Heart right ventricle (tissue), 16 donors: ENCODE measurements around the gene ZYG11A. TPM values are rescaled to one million over a fixed set of nuclear protein-coding genes. Genes with fewer than 3 reads are reported as not detected.
"Not testable (repeated sequence)": the region's sequence is repeated elsewhere in the genome, so short reads cannot be mapped to it uniquely, and the experiment has no call there.

Source experiments
- ATAC-seq, 8 donors: fragments of 200-7000 bp; cut with Tn5 transposase; one replicate each; pipeline ENCODE4 v1.9.1; 2020; ENCODE audit warnings: mild to moderate bottlenecking in 8 of 8, moderate library complexity in 8 of 8, moderate number of reproducible peaks in 1 of 8
- DNase-seq, 2 donors: peaks; one replicate each; pipeline ENCODE4 v3.0.0-alpha.2; 2020
- H3K27ac ChIP-seq, 10 donors: fragments of 200-600 bp; sonication (generic) in 2 of 10; one replicate each; pipeline versions ENCODE4 v1.5.0 to v1.8.0; 2020 to 2022; ENCODE audit warnings: mild to moderate bottlenecking in 3 of 10
- H3K27me3 ChIP-seq, 7 donors: fragments of 200-600 bp; one replicate each; pipeline ENCODE4 v1.8.0; 2021 to 2022; ENCODE audit warnings: mild to moderate bottlenecking in 2 of 7
- H3K36me3 ChIP-seq, 9 donors: fragments of 200-600 bp; sonication (generic) in 1 of 9; one replicate each; pipeline versions ENCODE4 v1.5.0 to v1.8.0; 2020 to 2022; ENCODE audit warnings: mild to moderate bottlenecking in 2 of 9
- H3K4me1 ChIP-seq, 9 donors: fragments of 200-600 bp; sonication (generic) in 1 of 9; one replicate each; pipeline versions ENCODE4 v1.5.0 to v1.8.0; 2020 to 2022; ENCODE audit warnings: mild to moderate bottlenecking in 4 of 9
- H3K4me3 ChIP-seq, 10 donors: fragments of 200-600 bp; sonication (generic) in 2 of 10; one replicate each; pipeline versions ENCODE4 v1.5.0 to v1.8.0; 2020 to 2022; ENCODE audit warnings: mild to moderate bottlenecking in 7 of 10, moderate library complexity in 2 of 10
- H3K9me3 ChIP-seq, 11 donors: fragments of 200-600 bp in 10 of 11; sonication (generic) in 2 of 11; one replicate each; pipeline versions ENCODE4 v1.5.0 to v1.8.0; 2013 to 2022; ENCODE audit warnings: mild to moderate bottlenecking in 2 of 11, control low read depth in 1 of 11, moderate library complexity in 1 of 11
- WGBS, 2 donors: extraction: QIAGEN DNeasy Blood & Tissue Kit; methylation state at CpG; one replicate each; pipeline ENCODE4 v1.1.7; 2013; ENCODE audit warnings: inconsistent platforms in 1 of 2; 5-methylcytosine and 5-hydroxymethylcytosine counted together
- intact Hi-C, 10 donors: fragments of 100-400 bp; cut with DNase I; formaldehyde crosslinking; loops; one replicate each; pipeline versions ENCODE4 v1.11.1 to v1.14.2; 2022
- long read RNA-seq, 3 donors: library from polyadenylated mRNA; unstranded; transcript quantifications; one replicate each; pipeline ENCODE4 v2.0.0, GENCODE V29; 2020 to 2021
- polyA plus RNA-seq, 2 donors: library from polyadenylated mRNA; stranded (reverse); fragments of 200-250 nt; gene quantifications; one replicate each; pipeline ENCODE4 v1.2.3, GENCODE V29; 2013
- total RNA-seq, 10 donors: library from RNA; stranded (reverse); fragmentation: NEBNext Ultra II Directional in 3 of 10; extraction: Animal tissue kit (Norgen Biotek cat#: 25700) in 3 of 10; gene quantifications; one replicate each; pipeline versions ENCODE4 v1.2.1 to v1.2.4, GENCODE V29; 2021 to 2023
- TF ChIP-seq, protein P1 (sequence below), 9 donors: fragments of 200-600 bp; sonication (generic) in 2 of 9; IDR thresholded peaks; one replicate each; pipeline versions ENCODE4 v1.5.0 to v1.8.0; 2021 to 2022; ENCODE audit warnings: antibody characterized with exemption in 9 of 9, mild to moderate bottlenecking in 5 of 9, moderate library complexity in 1 of 9
- donor health status: Arrhythmogenic right ventricular cardiomyopathy.
- donor health status: ischemic (EF 13 %, LVEDD 7.1; RV severe dilation, severe dysfunction).
- donor health status: healthy with polysubstance abuse.
- donor health status: DM: no; HTN: yes; CAD: no.
- donor health status: DM: no; HTN: no; CAD: no.
- donor health status: ischemic (EF 25% LVEDD 6.9; RV normal size, moderate dysfunction).
- donor health status: ischemic (EF 25% LVEDD 5.7; RV mildly dilated, moderate dysfunction).
- donor health status: healthy.
- donor health status: DM: yes; HTN: yes; CAD: no.
- donor health status: Ischemic cardiomyopathy.
- donor health status: ischemic (EF 35%, LVEDD 5.7; RV mildly dilated, moderate dysfunction).
- donor health status: nonischemic (EF 11% LVEDD 7.7; RV severe dilation, severe dysfunction).
- donor health status: DM: yes; HTN: yes; CAD: no.
- donor health status: PGD.
- donor health status: ischemic (EF 29% LVEDD 5.4; RV normal size, mild dysfunction).
- donor health status: nonischemic (EF 23%, LVEDD 6.1; RV moderate dilation, normal function).

ZYG11A gene
- under 1 TPM in 1 of 10 donors, not detected in 9; 0.07 TPM for total RNA-seq
- not detected for polyA plus RNA-seq
- long read RNA-seq, donor 1: 0 reads
- long read RNA-seq, donor 2: 0 reads
- long read RNA-seq, donor 3: 0 reads

DNA sequence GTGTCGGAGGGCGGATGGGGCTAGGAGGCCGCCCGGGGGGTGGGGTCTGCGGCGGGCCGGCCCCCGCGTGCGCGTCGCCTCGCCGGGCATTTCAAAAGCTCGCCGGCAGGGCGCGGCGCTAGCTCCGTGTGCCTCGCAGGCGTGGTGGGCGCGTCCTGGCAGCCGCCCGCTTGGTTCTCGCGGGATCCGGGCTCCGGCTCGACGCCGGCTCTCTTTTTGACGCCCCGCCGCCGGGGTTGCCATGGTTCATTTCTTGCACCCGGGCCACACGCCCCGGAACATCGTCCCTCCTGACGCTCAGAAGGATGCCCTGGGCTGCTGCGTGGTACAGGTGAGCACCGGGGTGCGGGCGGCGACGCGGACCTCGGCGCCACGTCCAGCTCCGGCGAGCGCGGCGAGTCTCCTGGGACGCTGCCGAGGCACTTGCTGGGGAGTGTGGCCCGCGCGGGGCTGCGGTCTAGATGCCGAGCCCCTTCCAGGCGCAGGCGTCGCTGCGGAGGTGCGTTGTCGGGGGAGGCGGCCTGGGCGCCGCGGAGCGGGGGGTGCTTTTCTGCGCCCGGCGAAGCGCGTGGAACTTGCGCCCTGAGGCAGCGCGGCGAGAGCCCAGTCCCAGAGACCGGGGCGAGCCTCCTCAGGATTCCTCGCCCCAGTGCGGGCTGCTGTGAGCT, at the start of gene ZYG11A:
Gene ZYG11A (plus strand): TSS at position 118 of the 668 bp plus-strand sequence. CDS start 124 bp downstream, at position 242.
- intact Hi-C loops: no loop called here
- TF ChIP-seq, protein P1, sequence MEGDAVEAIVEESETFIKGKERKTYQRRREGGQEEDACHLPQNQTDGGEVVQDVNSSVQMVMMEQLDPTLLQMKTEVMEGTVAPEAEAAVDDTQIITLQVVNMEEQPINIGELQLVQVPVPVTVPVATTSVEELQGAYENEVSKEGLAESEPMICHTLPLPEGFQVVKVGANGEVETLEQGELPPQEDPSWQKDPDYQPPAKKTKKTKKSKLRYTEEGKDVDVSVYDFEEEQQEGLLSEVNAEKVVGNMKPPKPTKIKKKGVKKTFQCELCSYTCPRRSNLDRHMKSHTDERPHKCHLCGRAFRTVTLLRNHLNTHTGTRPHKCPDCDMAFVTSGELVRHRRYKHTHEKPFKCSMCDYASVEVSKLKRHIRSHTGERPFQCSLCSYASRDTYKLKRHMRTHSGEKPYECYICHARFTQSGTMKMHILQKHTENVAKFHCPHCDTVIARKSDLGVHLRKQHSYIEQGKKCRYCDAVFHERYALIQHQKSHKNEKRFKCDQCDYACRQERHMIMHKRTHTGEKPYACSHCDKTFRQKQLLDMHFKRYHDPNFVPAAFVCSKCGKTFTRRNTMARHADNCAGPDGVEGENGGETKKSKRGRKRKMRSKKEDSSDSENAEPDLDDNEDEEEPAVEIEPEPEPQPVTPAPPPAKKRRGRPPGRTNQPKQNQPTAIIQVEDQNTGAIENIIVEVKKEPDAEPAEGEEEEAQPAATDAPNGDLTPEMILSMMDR (IDR thresholded peaks at IDR 0.05): peak in 7 of 9 donors; percentile 11 to 47 (median 40)
- Histone ChIP-seq H3K4me3 (peak within 1 kb of the TSS; percentile 19 to 56 (median 46)), H3K27ac (no peak within 1 kb of the TSS), H3K9me3 (no peaks in the 10 kb centered on the region), H3K36me3 (no peaks in the 10 kb centered on the region), H3K27me3 (peaks cover 0 to 58% (median 43%) of the 10 kb centered on the region in 7 donors), H3K4me1 (peaks cover 0 to 14% (median 10%) of the 10 kb centered on the region in 9 donors)
- WGBS, 2 donors: 1 to 2% methylated on average over 60 to 88 of the region's 88 CpGs
- ATAC-seq (peak; percentile 70 to 95 (median 88)), DNase-seq (peak; percentile 38 to 58)

DNA sequence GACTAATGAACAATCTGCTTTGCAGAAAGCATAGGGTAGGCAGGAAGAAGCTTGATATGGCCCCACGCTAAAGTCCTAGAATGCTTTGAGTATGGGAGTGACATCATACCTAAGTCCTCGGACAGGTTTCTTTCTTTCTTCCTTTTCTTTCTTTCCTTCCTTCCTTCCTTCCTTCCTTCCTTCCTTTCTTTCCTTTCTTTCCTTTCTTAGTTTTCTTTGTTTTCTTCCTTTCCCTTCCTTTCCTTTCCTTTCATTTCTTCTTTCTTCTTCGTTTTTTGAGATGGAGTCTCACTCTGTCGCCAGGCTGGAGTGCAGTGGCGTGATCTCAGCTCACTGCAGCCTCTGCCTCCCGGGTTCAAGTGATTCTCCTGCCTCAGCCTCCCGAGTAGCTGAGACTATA, 48.8 kb upstream of the ZYG11A start:
- H3K27ac ChIP-seq, intact Hi-C loops, H3K4me1 ChIP-seq, DNase-seq, H3K27me3 ChIP-seq, ATAC-seq, H3K4me3 ChIP-seq, H3K9me3 ChIP-seq: not testable (repeated sequence)
- WGBS, 2 donors: 80 to 87% methylated on average over 7 of the region's 7 CpGs
- peaks cover 0 to 90% (median 7%) of the 10 kb centered on the region in 9 donors for H3K36me3 ChIP-seq

DNA sequence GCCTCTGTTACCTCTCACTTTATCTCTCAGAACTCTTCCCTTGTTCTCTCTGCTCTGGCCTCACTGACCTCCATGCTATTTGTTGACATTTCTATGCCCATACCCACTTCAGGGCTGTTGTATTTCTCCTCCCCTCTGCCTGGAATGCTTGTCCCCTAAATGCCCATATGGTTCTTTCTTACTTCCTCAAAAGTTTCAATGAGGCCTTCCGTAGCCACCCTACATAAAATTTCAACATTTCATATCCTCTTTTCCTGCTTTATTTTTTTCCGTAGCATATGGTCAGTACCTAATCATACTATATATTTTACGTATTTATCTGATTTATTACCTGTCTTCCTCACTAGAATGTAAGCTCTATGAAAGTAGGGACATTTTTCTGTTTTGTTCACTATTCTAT, 47.1 kb upstream of the ZYG11A start:
- Histone ChIP-seq H3K9me3 (no peaks in the 10 kb centered on the region), H3K4me1 (no peaks in the 10 kb centered on the region), H3K36me3 (peaks cover 0 to 88% (median 7%) of the 10 kb centered on the region in 9 donors), H3K27me3 (no peaks in the 10 kb centered on the region), H3K27ac (no peak overlapping the region), H3K4me3 (no peak overlapping the region)
- intact Hi-C loops: no loop called here
- 95 to 98% methylated on average over 3 of the region's 3 CpGs for WGBS, 2 donors
- peak in 1 of 8 donors; percentile 22 for ATAC-seq
- TF ChIP-seq, protein P1 (IDR thresholded peaks at IDR 0.05): no peak
- no peak for DNase-seq

DNA sequence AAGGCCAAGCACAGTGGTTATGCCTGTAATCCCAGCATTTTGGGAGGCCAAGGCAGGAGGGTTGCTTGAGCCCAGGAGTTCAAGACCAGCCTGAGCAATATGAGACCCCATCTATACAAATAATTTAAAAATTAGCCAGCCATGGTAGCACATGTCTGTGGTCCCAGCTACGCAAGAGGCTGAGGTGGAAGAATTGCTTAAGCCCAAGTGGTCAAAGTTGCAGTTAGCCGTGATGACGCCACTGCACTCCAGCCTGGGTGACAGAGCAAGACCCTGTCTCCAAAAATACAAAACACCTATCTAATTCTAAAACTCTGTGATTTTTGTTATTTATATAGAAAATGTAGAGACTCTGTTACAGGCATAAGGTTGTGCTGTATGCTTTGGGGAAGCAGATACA, 44.2 kb upstream of the ZYG11A start:
- Histone ChIP-seq H3K36me3 (peaks cover 0 to 86% (median 18%) of the 10 kb centered on the region in 9 donors), H3K27me3 (no peaks in the 10 kb centered on the region), H3K27ac (no peak overlapping the region), H3K9me3 (no peaks in the 10 kb centered on the region), H3K4me1 (no peaks in the 10 kb centered on the region), H3K4me3 (no peak overlapping the region)
- no peak for ATAC-seq
- no peak for DNase-seq
- 96% methylated on average over 3 of the region's 3 CpGs for WGBS, 2 donors
- TF ChIP-seq, protein P1 (IDR thresholded peaks at IDR 0.05): no peak
- intact Hi-C loops: no loop called here

DNA sequence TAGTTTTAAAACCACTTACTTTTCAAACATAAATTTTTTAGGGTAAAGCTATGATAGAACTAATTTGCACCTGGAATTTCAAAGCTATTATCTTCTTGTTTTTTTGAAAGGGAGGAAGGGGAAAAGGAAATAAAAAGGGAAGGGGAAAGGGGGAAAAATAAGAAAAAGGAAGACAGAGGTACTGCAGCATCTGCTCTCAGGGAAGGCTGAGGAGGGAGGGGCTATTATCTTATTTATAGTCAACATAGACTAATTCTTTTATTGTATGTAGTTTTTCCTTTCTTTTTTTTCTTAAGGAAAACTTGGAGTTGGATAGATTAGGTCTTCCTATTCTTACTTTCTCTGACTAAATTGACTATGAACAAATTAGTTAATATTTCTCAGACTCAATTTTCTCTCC, 41.5 kb upstream of the ZYG11A start:
- Histone ChIP-seq H3K4me3 (no peak overlapping the region), H3K36me3 (peaks cover 0 to 86% (median 26%) of the 10 kb centered on the region in 9 donors), H3K27ac (no peak overlapping the region), H3K9me3 (no peaks in the 10 kb centered on the region), H3K27me3 (no peaks in the 10 kb centered on the region), H3K4me1 (no peaks in the 10 kb centered on the region)
- no peak for DNase-seq
- ATAC-seq: no peak
- TF ChIP-seq, protein P1 (IDR thresholded peaks at IDR 0.05): no peak
- intact Hi-C loops: no loop called here

DNA sequence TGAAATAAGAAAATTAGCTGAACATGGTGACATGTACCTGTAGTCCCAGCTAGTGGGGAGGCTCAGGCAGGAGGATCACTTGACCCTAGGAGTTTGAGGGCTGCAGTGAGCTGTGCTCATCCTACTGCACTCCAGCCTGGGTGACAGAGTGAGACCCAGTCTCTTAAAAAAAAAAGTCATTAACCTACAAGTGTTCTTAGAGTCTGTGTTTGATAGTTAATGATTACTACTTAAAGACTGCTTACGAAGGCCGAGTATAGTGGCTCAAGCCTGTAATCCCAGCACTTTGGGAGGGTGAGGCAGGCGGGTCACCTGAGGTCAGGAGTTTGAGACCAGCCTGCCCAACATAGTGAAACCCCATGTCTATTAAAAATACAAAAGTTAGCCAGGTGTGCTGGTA, 38.5 kb upstream of the ZYG11A start:
- 95 to 97% methylated on average over 3 of the region's 3 CpGs for WGBS, 2 donors
- H3K27me3 ChIP-seq, H3K4me3 ChIP-seq, intact Hi-C loops, H3K4me1 ChIP-seq, H3K27ac ChIP-seq, DNase-seq, ATAC-seq, H3K9me3 ChIP-seq: not testable (repeated sequence)
- peaks cover 0 to 93% (median 31%) of the 10 kb centered on the region in 9 donors for H3K36me3 ChIP-seq
